Neuronal stem cell (in vitro differentiated cells): Measurements from ENCODE around the gene SS18.

Source experiments
- DNase-seq: peaks from one replicate; pipeline ENCODE4 v3.0.0-alpha.2; 2013; ENCODE audit warnings: low spot score
- H2AFZ ChIP-seq: one replicate; pipeline ENCODE4 v1.6.1; 2013; ENCODE audit warnings: mild to moderate bottlenecking, low read length, inconsistent platforms
- H2AK5ac ChIP-seq: 2 replicates; pipeline ENCODE4 v1.6.1; 2013; ENCODE audit warnings: low read depth, mild to moderate bottlenecking, inconsistent platforms, low read length, moderate library complexity, mixed read lengths
- H2BK120ac ChIP-seq: 2 replicates; pipeline ENCODE4 v1.6.1; 2013; ENCODE audit warnings: low read depth, mild to moderate bottlenecking, inconsistent platforms, low read length, moderate library complexity, mixed read lengths
- H2BK12ac ChIP-seq: one replicate; pipeline ENCODE4 v1.6.1; 2013; ENCODE audit warnings: low read length, inconsistent platforms
- H2BK15ac ChIP-seq: 2 replicates; pipeline ENCODE4 v1.6.1; 2013; ENCODE audit warnings: mild to moderate bottlenecking, low read length, inconsistent platforms, mixed read lengths
- H2BK5ac ChIP-seq: one replicate; pipeline ENCODE4 v1.6.1; 2013; ENCODE audit warnings: inconsistent platforms, mild to moderate bottlenecking, low read length, moderate library complexity
- H3K14ac ChIP-seq: one replicate; pipeline ENCODE4 v1.6.1; 2013; ENCODE audit warnings: low read length, inconsistent platforms
- H3K18ac ChIP-seq: 2 replicates; pipeline ENCODE4 v1.6.1; 2013; ENCODE audit warnings: low read length, inconsistent platforms
- H3K23ac ChIP-seq: 2 replicates; pipeline ENCODE4 v1.6.1; 2013; ENCODE audit warnings: low read depth, mild to moderate bottlenecking, mixed read lengths, low read length, inconsistent platforms; ENCODE audit not compliant: poor library complexity
- H3K27ac ChIP-seq: replicated peaks from 3 replicates; pipeline ENCODE4 v1.5.1; 2013; ENCODE audit warnings: low read length, inconsistent platforms
- H3K27me3 ChIP-seq, 3 experiments: 2 replicates each; pipeline ENCODE4 v1.6.1; 2013; ENCODE audit warnings: low read length in 3 of 3, mild to moderate bottlenecking in 2 of 3, inconsistent platforms in 1 of 3, low read depth in 1 of 3, mixed read lengths in 1 of 3, moderate library complexity in 1 of 3; ENCODE audit not compliant: control insufficient read depth in 3 of 3, insufficient read depth in 3 of 3
- H3K36me3 ChIP-seq, 2 donors: replicated peaks in 1 of 2; 2 replicates each; pipeline ENCODE4 v1.6.1; 2013; ENCODE audit warnings: low read length in 2 of 2; ENCODE audit not compliant: control insufficient read depth in 2 of 2, insufficient read depth in 2 of 2
- H3K4ac ChIP-seq: 2 replicates; pipeline ENCODE4 v1.6.1; 2013; ENCODE audit warnings: inconsistent platforms, mild to moderate bottlenecking, low read length, moderate library complexity
- H3K4me1 ChIP-seq, 2 donors: 1 replicate in 1 of 2; 2 replicates in 1 of 2; pipeline ENCODE4 v1.6.1; 2013; ENCODE audit warnings: low read length in 2 of 2, low read depth in 1 of 2; ENCODE audit not compliant: control insufficient read depth in 2 of 2, insufficient read depth in 1 of 2
- H3K4me2 ChIP-seq: one replicate; pipeline ENCODE4 v1.6.1; 2013; ENCODE audit warnings: mild to moderate bottlenecking, low read length, inconsistent platforms; ENCODE audit not compliant: insufficient read depth, poor library complexity, severe bottlenecking
- H3K4me3 ChIP-seq, 2 donors: 2 replicates each; pipeline ENCODE4 v1.5.1; 2013; ENCODE audit warnings: low read length in 2 of 2, mild to moderate bottlenecking in 2 of 2, inconsistent platforms in 1 of 2, moderate library complexity in 1 of 2
- H3K79me1 ChIP-seq: one replicate; pipeline ENCODE4 v1.6.1; 2013; ENCODE audit warnings: low read depth, mild to moderate bottlenecking, inconsistent platforms, low read length, moderate library complexity
- H3K9ac ChIP-seq: one replicate; pipeline ENCODE4 v1.6.1; 2013; ENCODE audit warnings: mild to moderate bottlenecking, low read depth, low read length, inconsistent platforms; ENCODE audit not compliant: poor library complexity
- H3K9me3 ChIP-seq, 2 donors: replicated peaks in 1 of 2; 2 replicates each; pipeline versions ENCODE3 to v1.6.1; 2013; ENCODE audit warnings: low read length in 2 of 2, mild to moderate bottlenecking in 2 of 2, inconsistent platforms in 1 of 2, low read depth in 1 of 2, mixed read lengths in 1 of 2, moderate library complexity in 1 of 2; ENCODE audit not compliant: control insufficient read depth in 2 of 2, insufficient read depth in 1 of 2
- H4K8ac ChIP-seq: one replicate; pipeline ENCODE4 v1.6.1; 2013; ENCODE audit warnings: low read depth, mild to moderate bottlenecking, inconsistent platforms, low read length, moderate library complexity
- H4K91ac ChIP-seq: one replicate; pipeline ENCODE4 v1.6.1; 2013; ENCODE audit warnings: low read length, low read depth, mild to moderate bottlenecking, inconsistent platforms; ENCODE audit not compliant: poor library complexity
- WGBS, 2 donors: extraction: QIAGEN DNeasy Blood & Tissue Kit; methylation state at CpG; one replicate each; pipeline ENCODE4 v1.1.7; 2013; ENCODE audit warnings: missing lambda C conversion rate in 2 of 2, mixed read lengths in 1 of 2; ENCODE audit not compliant: insufficient read length in 2 of 2, insufficient replicate concordance in 1 of 2; ENCODE audit errors: extremely low coverage in 2 of 2; 5-methylcytosine and 5-hydroxymethylcytosine counted together

Gene SS18

GRCh38 chr18:26003817-26004216 is 86.6 kb downstream of the SS18 start:
- H3K18ac ChIP-seq = no peak overlapping the region
- no CpG with 5 or more reads among the region's 4 CpGs for WGBS, 2 donors

GRCh38 chr18:26003356-26003755 is 87.1 kb downstream of the SS18 start:
- Histone ChIP-seq H2AK5ac (no peak overlapping the region), H3K36me3 (no peaks in the 10 kb centered on the region), H3K9me3 (peaks cover 0 to 13% of the 10 kb centered on the region in 2 donors), H4K91ac (no peak overlapping the region), H3K4me2 (no peak overlapping the region), H2BK5ac (no peak overlapping the region), H2BK120ac (no peak overlapping the region), H2BK15ac (no peak overlapping the region), H3K9ac (no peak overlapping the region), H3K27me3 (no peaks in the 10 kb centered on the region), H2BK12ac (no peak overlapping the region), H3K4me1 (no peaks in the 10 kb centered on the region), H3K4me3 (no peak overlapping the region), H3K79me1 (no peaks in the 10 kb centered on the region), H3K23ac (no peak overlapping the region), H4K8ac (no peak overlapping the region), H3K14ac (no peak overlapping the region), H2AFZ (no peak overlapping the region), H3K4ac (no peak overlapping the region), H3K18ac (no peak overlapping the region), H3K27ac (no peak overlapping the region)
- WGBS, 2 donors = no CpG with 5 or more reads among the region's 2 CpGs
- no peak for DNase-seq

More at GRCh38 chr18:26003817-26004216, 86.6 kb downstream of the SS18 start:
- H3K9ac ChIP-seq = no peak overlapping the region
- H3K4me2 ChIP-seq = no peak overlapping the region
- no peak overlapping the region for H2AK5ac ChIP-seq
- no peaks in the 10 kb centered on the region for H3K79me1 ChIP-seq
- H2BK12ac ChIP-seq = no peak overlapping the region
- no peak overlapping the region for H3K27ac ChIP-seq
- peaks cover 0 to 13% of the 10 kb centered on the region in 2 donors for H3K9me3 ChIP-seq
- H3K36me3 ChIP-seq = no peaks in the 10 kb centered on the region
- no peak overlapping the region for H3K4ac ChIP-seq
- H2BK5ac ChIP-seq = no peak overlapping the region
- no peaks in the 10 kb centered on the region for H3K4me1 ChIP-seq
- no peak overlapping the region for H3K4me3 ChIP-seq
- no peak overlapping the region for H2AFZ ChIP-seq
- no peak overlapping the region for H2BK15ac ChIP-seq
- no peak for DNase-seq
- H4K8ac ChIP-seq = no peak overlapping the region
- H3K14ac ChIP-seq = no peak overlapping the region
- H2BK120ac ChIP-seq = no peak overlapping the region
- no peak overlapping the region for H4K91ac ChIP-seq
- H3K23ac ChIP-seq = no peak overlapping the region
- no peaks in the 10 kb centered on the region for H3K27me3 ChIP-seq

GRCh38 chr18:26002375-26002910 is 88.0 kb downstream of the SS18 start:
- no peak overlapping the region for H4K8ac ChIP-seq

GRCh38 chr18:25998461-25998860 is 92.0 kb downstream of the SS18 start:
- Histone ChIP-seq H2AFZ (no peak overlapping the region), H3K4me2 (no peak overlapping the region), H3K23ac (no peak overlapping the region), H2BK12ac (no peak overlapping the region), H3K4me3 (no peak overlapping the region), H3K9me3 (peaks cover 0 to 6% of the 10 kb centered on the region in 2 donors), H2BK5ac (no peak overlapping the region), H3K14ac (no peak overlapping the region), H2BK120ac (no peak overlapping the region), H3K4me1 (no peaks in the 10 kb centered on the region), H3K79me1 (no peaks in the 10 kb centered on the region), H3K36me3 (no peaks in the 10 kb centered on the region), H3K4ac (no peak overlapping the region), H3K27ac (no peak overlapping the region), H3K9ac (no peak overlapping the region), H3K27me3 (no peaks in the 10 kb centered on the region), H3K18ac (no peak overlapping the region), H4K91ac (no peak overlapping the region), H2AK5ac (no peak overlapping the region), H2BK15ac (no peak overlapping the region), H4K8ac (no peak overlapping the region)
- DNase-seq = no peak

More at GRCh38 chr18:26002375-26002910, 88.0 kb downstream of the SS18 start:
- Histone ChIP-seq H3K4me1 (no peaks in the 10 kb centered on the region), H3K9ac (no peak overlapping the region), H3K4ac (no peak overlapping the region), H2BK120ac (no peak overlapping the region), H3K9me3 (peaks cover 0 to 13% of the 10 kb centered on the region in 2 donors), H3K4me3 (no peak overlapping the region), H3K27me3 (no peaks in the 10 kb centered on the region), H3K14ac (no peak overlapping the region), H3K4me2 (no peak overlapping the region), H2BK5ac (no peak overlapping the region), H2AFZ (no peak overlapping the region), H2AK5ac (no peak overlapping the region), H4K91ac (no peak overlapping the region), H2BK12ac (no peak overlapping the region), H3K23ac (no peak overlapping the region), H2BK15ac (no peak overlapping the region), H3K36me3 (no peaks in the 10 kb centered on the region), H3K79me1 (no peaks in the 10 kb centered on the region), H3K18ac (no peak overlapping the region), H3K27ac (no peak overlapping the region)
- DNase-seq = no peak
- no CpG with 5 or more reads among the region's 1 CpG for WGBS, 2 donors
